G401.6 (cell line): Measurements from ENCODE around the gene PRDX5.

Experiments
- FAIRE-seq: peaks from 2 replicates; lab custom pipeline; 2012; peaks lifted over from hg19 to GRCh38; lab: Jason Lieb, UNC

The PRDX5 gene

DNA sequence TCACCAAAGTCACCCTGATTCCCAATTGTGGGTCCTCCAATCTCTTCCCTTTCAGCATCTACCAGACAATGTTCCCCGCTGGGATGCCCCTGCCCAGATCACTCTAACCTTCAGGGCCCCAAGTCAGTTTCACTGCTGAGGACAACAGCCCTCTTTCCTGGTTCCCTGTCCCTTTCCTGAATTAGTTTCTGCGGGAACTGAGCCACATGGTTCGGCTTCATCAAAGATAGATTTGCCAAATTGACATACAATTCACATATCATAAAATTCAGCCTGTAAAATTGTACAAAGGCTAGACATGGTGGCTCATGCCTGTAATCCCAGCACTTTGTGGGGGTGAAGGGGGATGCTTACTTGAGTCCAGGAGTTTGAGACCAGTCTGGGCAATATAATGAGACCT lies 10.1 kb downstream of the PRDX5 start:
- FAIRE-seq = no peak

DNA sequence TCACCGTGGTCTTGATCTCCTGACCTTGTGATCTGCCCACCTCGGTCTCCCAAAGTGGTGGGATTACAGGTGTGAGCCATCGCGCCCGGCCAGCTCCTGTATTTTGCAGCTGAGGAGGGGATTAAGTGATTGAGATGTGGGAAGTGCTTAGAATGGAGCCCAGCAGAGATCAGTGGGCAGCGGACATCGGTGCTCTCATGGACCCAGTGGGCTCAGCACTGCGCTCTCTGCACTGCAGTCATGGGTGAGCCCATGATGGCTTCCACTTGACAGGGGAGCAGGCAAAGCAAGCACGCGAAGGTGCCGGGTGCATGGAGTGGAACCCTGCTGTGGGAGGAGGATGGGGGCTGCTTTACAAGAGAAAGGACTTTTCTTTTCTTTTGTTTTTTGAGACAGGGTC lies 13.0 kb downstream of the PRDX5 start:
- FAIRE-seq = no peak

- FAIRE-seq = no peak
Observed at GRCh38 chr11:64331569-64332371, 13.8 kb downstream of the PRDX5 start.

GRCh38 chr11:64333556-64333955 lies 15.6 kb downstream of the PRDX5 start:
- FAIRE-seq = no peak

- FAIRE-seq = no peak
Observed at GRCh38 chr11:64334764-64335735, 17.1 kb downstream of the PRDX5 start.

GRCh38 chr11:64337538-64338249 lies 19.8 kb downstream of the PRDX5 start:
- no peak for FAIRE-seq

- no peak for FAIRE-seq
Observed at GRCh38 chr11:64338716-64339115, 20.8 kb downstream of the PRDX5 start.

GRCh38 chr11:64339286-64339685 lies 21.4 kb downstream of the PRDX5 start:
- FAIRE-seq = no peak

- FAIRE-seq = no peak
Observed at GRCh38 chr11:64339754-64340408, 22.0 kb downstream of the PRDX5 start, which contains the start of gene CCDC88B. Gene CCDC88B, plus strand, starts transcription at chr11:64340204. Its CDS starts 63 bp downstream, at chr11:64340267.

DNA sequence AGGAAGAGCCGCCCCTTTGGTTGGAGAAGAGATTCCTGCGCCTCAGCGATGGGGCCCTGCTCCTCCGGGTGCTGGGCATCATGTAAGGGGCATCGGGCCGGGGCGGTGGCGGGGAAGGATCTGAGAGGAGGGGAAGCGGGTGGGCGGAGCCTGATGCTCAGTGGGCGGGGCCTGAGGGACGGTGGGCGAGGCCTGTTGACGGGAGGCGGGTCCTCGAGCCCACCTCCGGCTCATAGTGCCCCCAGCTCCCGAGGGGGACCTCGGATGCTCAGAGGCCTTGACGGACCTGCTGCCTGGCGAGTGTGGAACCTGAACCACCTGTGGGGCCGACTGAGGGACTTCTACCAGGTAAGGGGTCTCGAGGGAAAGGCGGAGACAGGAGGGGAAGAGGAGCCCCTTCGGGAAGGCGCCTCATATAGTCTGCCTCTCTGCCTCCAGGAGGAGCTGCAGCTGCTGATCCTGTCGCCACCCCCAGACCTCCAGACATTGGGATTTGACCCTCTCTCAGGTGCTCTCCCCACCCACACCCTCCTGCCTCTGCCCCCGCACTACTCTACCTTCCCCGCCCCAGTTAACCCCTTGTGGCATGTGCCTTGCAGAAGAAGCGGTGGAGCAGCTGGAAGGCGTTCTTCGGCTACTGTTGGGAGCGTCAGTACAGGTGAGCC lies 22.9 kb downstream of the PRDX5 start:
- no peak for FAIRE-seq

DNA sequence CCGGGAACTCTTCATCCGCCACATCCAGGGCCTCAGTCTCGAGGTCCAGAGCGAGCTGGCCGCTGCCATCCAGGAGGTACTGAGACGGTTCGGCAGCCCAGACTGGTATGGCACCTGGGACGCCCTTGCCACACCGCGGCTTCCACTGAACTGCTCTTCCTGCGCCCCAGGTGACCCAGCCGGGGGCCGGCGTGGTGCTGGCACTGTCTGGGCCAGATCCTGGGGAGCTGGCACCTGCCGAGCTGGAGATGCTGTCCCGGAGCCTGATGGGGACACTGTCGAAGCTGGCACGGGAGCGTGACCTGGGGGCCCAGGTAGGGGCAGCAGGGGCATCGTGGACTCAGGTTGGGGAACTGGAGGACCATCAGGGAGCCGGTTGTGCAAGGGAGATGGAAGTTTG lies 23.5 kb downstream of the PRDX5 start:
- FAIRE-seq = no peak

DNA sequence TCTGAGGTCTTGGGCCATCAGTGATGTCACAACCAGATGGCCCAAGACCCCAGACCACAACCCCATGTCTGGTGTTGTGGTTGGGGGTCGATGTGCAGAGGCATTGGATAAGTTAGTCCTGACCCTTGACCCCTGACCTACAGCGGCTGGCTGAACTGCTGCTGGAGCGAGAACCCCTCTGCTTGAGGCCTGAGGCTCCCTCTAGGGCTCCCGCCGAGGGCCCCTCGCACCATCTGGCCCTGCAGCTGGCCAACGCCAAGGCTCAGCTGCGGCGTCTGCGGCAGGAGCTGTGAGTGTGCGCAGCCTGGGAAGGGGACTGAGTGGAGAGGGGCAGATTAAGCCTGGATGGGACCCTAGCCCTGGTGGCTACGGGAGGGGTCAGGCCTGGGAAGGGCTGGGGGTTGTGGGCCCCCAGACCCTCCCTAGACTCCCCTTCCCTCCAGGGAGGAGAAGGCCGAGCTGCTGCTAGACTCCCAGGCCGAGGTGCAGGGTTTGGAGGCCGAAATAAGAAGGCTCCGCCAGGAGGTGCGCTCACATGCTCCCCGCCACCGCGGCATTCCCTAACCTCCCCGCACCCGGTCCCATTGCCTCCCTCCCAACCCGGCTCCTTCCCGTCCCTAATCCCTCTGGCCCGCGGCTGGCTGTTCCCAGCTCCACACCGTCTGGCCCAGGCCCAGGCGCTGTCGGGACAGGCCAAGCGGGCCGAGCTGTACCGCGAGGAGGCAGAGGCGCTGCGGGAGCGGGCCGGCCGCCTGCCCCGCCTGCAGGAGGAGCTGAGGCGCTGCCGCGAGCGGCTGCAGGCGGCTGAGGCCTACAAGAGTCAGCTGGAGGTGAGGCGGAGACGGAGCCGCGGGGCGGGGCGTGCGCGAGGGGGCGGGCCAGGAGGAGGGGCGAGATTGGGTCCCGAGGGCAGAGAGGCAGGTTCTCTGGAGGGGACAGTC lies 24.2 kb downstream of the PRDX5 start:
- no peak for FAIRE-seq

DNA sequence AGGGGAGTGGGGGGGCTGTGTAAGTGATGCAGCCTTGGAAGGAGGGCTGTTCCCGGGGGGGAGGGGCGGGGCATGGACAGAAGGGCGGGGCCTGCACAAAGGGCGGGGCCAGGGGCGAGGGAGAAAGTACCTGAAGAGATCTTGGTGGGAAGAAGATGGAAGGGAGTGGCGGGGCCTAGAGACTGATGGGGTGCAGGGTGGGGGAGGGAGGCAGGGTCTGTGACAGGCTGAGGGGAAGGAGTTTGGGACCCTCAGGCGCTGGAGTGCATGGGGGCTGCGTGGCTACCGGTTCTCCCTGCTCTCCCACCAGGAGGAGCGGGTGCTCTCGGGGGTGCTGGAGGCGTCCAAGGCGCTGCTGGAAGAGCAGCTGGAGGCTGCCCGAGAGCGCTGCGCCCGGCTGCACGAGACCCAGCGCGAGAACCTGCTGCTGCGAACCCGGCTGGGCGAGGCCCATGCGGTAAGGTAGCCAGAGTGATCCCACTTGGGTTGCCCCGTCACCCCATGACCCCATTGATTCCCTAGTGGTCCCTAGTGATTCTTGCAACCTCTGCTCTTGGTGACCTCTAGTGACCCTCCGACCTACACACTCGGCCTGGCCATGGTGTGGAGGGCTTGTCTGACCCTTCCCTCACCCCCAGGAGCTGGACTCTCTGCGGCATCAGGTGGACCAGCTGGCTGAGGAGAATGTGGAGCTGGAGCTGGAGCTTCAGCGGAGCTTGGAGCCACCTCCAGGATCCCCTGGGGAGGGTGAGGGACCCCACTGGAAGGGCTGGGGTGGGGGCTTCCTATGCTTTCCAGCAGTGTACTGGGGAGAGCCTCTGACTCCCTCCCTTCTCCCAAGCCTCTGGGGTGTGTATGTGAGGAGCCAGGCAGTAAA lies 25.2 kb downstream of the PRDX5 start:
- no peak for FAIRE-seq

DNA sequence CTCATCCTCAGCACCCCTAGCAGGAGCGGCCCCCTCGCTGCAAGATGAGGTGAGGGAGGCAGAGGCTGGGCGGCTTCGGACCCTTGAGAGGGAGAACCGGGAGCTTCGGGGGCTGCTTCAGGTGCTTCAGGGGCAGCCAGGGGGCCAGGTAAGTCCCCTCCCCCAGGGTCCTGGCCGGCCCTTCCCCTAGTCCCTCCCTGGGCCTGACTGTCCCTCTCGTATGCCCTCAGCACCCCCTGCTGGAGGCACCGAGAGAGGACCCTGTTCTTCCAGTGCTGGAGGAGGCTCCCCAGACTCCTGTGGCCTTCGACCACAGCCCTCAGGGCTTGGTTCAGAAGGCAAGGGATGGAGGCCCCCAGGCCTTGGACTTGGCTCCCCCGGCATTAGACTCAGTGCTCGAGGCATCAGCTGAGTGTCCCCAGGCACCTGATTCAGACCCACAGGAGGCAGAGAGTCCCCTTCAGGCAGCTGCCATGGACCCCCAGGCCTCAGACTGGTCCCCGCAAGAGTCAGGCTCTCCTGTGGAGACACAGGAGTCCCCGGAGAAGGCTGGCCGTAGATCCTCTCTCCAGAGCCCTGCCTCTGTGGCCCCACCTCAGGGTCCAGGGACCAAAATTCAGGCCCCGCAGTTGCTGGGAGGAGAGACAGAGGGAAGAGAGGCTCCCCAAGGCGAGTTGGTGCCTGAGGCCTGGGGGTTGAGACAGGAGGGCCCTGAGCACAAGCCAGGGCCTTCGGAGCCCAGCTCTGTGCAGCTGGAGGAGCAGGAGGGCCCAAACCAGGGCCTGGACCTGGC lies 26.0 kb downstream of the PRDX5 start:
- FAIRE-seq = no peak

GRCh38 chr11:64344787-64345186 lies 26.9 kb downstream of the PRDX5 start:
- FAIRE-seq = no peak

DNA sequence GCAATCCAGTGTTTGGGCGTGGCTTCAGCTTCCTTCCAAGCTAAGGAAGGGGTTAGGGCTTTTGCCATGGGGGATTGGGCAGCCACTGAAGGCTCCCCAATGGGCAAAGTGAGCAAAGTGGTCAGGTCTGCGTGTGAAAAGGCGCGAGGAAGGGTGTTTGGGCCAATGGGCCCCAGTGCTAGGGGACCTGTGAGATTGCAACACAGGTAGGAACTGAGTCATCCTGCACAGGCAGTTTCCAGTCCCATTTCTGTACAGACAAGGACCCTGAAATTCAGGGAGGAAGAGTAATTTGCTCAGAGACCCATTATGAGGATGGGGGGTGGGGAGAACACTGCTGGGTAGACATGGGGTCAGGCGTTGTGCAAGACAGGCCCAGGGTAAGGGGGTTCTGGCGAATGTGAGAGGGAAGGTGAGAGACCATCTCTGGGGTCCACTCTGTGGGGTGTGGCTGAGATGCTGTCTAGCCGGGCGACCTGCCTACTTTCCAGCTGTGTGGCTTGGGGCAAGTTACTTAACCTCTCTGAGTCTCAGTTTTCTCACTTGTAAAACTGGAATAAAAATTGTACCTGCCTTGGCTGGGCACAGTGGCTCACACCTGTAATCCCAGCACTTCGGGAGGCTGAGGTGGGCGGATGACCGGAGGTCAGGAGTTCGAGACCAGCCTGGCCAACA lies 29.4 kb downstream of the PRDX5 start:
- FAIRE-seq = no peak

DNA sequence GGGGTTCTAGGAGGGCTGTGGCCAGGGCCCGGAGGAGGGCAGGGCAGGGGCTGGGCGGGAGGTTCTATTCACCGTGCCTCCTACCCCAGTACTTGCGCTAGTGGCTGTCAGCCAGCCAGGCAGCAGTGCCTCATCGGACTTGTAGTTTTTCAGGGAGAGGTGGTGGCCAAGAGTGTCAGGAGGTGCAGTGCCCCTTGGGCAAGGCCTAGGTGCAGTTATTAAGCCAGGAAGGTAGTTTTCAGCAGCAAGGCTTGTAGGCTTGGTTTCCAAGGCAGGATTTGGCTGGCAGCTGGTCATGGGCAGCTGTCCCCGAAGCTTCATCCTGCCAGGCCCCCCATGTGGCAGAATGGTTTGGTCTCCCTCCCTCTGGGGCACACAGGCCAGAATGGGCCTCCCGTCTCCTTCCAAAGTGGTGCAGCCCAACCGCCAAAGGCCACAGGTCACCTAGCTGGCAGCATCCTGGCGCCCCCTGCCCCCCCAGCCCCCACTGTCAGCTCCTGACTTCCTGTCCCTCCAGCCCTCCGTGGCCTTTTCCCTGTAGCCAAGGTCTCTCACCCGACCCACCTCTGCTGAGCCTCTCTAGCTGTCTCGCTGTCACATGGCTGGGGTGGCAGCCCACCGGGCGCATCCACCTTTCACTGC lies 30.6 kb downstream of the PRDX5 start:
- no peak for FAIRE-seq
